IPS DF 6.9 (cell line): ENCODE measurements around the gene STPG2.
"Not testable (repeated sequence)": the region's sequence is repeated elsewhere in the genome, so short reads cannot be mapped to it uniquely, and the experiment has no call there.

Experiments
- DNase-seq: peaks from one replicate; pipeline ENCODE4 v3.0.0-alpha.2; 2013; ENCODE audit warnings: low read depth, low spot score
- H3K27ac ChIP-seq: one replicate; pipeline ENCODE4 v1.5.1; 2013; ENCODE audit warnings: low read length, control low read depth
- H3K27me3 ChIP-seq: 2 replicates; pipeline ENCODE4 v1.6.1; 2013; ENCODE audit warnings: mild to moderate bottlenecking, low read length; ENCODE audit not compliant: control insufficient read depth, insufficient read depth
- H3K36me3 ChIP-seq: 2 replicates; pipeline ENCODE4 v1.6.1; 2013; ENCODE audit warnings: low read length; ENCODE audit not compliant: control insufficient read depth, insufficient read depth
- H3K4me1 ChIP-seq: 2 replicates; pipeline ENCODE4 v1.6.1; 2013; ENCODE audit warnings: low read length; ENCODE audit not compliant: control insufficient read depth, insufficient read depth
- H3K4me3 ChIP-seq: 2 replicates; pipeline ENCODE4 v1.5.1; 2013; ENCODE audit warnings: mild to moderate bottlenecking, low read length
- H3K9me3 ChIP-seq: 2 replicates; pipeline ENCODE4 v1.6.1; 2013; ENCODE audit warnings: low read length, inconsistent platforms; ENCODE audit not compliant: control insufficient read depth, insufficient read depth
- WGBS: extraction: QIAGEN DNeasy Blood & Tissue Kit; methylation state at CpG from one replicate; pipeline ENCODE4 v1.1.7; 2013; ENCODE audit warnings: mixed read lengths, missing lambda C conversion rate; ENCODE audit not compliant: insufficient read length, insufficient coverage; 5-methylcytosine and 5-hydroxymethylcytosine counted together

Gene STPG2

DNA sequence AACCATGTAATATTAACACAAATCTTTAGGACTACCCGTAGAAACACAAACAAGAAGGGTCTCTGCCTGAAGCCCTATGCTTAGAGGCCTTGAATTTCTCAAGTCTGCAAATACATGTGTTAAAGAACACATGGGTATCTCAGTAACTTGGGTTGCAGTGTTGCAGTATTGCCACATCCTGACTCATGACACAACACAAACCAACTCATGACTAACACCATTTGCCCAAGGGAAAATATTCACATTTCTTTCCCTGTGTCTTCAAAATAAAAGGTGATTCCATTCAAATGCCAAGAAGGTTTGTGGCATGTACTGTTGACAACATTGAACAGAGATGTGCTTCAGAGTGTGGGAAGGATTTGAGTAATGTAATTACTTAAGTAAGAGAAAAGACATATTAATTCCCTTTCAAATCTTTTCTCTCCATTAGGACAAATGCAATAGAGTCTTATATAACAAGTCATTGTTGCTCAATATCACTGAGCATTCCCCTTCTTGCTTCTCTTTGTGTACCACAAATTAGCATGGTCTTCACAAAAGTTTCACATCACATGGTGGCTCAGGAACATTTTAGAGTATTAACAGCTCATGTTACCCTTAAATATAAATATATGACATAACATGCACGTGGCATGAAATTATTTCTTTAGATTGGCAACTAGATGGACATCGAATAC is 487.1 kb downstream of the STPG2 start:
- H3K4me3 ChIP-seq, result no peak overlapping the region
- H3K9me3 ChIP-seq, result no peaks in the 10 kb centered on the region
- DNase-seq, result no peak
- H3K27ac ChIP-seq, result no peak overlapping the region
- no peaks in the 10 kb centered on the region for H3K27me3 ChIP-seq
- H3K36me3 ChIP-seq, result no peaks in the 10 kb centered on the region
- no CpG with 5 or more reads among the region's 3 CpGs for WGBS
- no peaks in the 10 kb centered on the region for H3K4me1 ChIP-seq

DNA sequence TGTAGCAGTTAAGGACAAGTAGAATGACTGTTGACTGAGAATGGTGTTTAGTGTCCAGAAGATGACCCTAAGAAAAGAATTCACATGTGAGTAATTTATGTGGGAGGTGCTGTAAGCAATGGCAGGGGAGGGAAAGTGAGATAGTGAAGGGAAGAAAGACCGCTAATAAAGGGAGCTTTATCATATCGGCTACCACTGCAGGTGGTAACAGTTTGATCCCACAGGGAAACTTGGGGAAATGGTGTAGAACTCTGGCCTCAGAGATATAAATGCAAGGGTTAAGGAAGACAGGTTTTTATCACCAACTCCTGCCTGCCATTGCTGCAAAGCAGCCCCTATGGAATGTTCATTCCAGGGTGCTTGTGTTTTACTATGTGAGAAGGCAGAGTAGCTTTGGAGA is 489.6 kb downstream of the STPG2 start:
- DNase-seq, result no peak
- Histone ChIP-seq H3K27ac (no peak overlapping the region), H3K9me3 (no peaks in the 10 kb centered on the region), H3K4me1 (no peaks in the 10 kb centered on the region), H3K27me3 (no peaks in the 10 kb centered on the region), H3K36me3 (no peaks in the 10 kb centered on the region), H3K4me3 (no peak overlapping the region)
- no CpG with 5 or more reads among the region's 2 CpGs for WGBS

DNA sequence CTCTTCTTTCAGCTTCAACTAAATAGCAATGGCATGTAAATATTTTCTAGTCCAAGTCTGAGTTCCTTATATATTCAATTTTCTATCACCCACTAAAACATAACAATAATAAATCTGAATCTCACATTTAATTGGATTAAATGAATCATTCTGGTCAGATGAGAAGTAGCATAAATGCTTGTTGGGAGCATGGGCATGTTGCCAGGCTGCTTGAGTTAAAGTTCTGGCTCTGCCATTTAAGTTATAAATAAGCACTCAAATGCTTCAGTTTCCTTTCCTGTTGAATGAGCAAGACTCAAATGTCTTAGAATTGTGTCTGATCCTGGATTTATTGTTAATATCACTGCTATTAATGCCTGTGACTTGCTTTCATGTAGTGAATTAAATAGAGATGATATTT is 496.3 kb downstream of the STPG2 start:
- H3K9me3 ChIP-seq, result no peaks in the 10 kb centered on the region
- H3K4me3 ChIP-seq, result no peak overlapping the region
- H3K4me1 ChIP-seq, result no peaks in the 10 kb centered on the region
- no peaks in the 10 kb centered on the region for H3K36me3 ChIP-seq
- no peaks in the 10 kb centered on the region for H3K27me3 ChIP-seq
- no peak for DNase-seq
- no peak overlapping the region for H3K27ac ChIP-seq

DNA sequence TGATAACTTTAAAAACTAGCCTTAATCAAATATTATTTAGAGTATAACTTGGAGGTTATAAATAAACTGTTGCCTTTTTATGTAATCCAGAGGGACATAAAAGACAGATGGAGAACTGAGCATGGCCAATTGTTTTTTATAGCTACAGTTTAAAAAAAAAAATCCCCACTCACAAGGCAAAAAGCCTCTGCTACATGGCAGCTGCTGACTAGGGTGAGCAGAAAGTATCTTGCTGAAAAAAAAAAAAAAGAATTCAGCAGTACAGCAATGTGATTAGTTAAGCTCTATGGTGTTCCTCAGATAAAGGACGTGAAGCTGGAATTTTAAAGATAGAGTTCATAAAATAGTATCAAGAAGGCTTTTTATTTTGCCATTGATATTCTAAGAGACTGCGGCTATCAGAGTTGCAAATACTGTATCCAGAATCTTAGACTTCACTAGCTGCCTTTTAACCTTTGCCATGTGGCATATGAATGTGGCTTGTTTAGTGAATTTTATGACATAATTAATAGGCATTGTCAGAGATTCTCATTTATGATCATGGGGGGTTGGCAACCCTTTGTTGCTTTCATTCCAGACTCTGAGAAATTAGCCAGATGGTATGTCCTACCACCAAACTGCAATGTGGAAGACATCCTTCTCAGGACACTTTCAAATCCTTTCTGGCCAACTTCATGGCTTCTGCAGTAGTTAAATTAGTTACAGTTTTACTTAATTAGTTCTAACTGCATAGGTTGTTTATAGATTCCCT is 498.0 kb downstream of the STPG2 start:
- Histone ChIP-seq H3K36me3 (no peaks in the 10 kb centered on the region), H3K27ac (no peak overlapping the region), H3K9me3 (no peaks in the 10 kb centered on the region), H3K4me1 (no peaks in the 10 kb centered on the region), H3K27me3 (no peaks in the 10 kb centered on the region), H3K4me3 (no peak overlapping the region)
- no peak for DNase-seq
- WGBS, result no CpG with 5 or more reads among the region's 2 CpGs

DNA sequence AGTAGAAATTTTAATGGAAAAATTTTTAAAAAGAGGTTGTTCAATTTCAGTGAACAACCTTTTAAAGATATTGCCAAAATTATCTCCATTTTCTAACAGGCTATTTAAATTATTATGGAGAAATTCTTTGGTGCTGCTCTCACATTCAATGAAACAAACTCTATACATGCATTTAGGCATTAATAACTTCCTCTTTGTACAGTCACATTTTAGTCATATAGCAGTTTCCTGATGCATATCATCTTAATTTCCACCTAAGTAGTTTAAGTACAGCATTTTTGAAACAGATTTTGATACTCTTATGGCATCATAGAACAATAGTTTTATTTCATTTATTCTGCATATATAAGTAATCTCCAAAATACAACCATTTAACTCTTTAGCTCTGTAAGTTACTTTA is 500.1 kb downstream of the STPG2 start:
- no peak for DNase-seq
- Histone ChIP-seq H3K27me3 (no peaks in the 10 kb centered on the region), H3K27ac (no peak overlapping the region), H3K4me3 (no peak overlapping the region), H3K36me3 (no peaks in the 10 kb centered on the region), H3K4me1 (no peaks in the 10 kb centered on the region), H3K9me3 (no peaks in the 10 kb centered on the region)

DNA sequence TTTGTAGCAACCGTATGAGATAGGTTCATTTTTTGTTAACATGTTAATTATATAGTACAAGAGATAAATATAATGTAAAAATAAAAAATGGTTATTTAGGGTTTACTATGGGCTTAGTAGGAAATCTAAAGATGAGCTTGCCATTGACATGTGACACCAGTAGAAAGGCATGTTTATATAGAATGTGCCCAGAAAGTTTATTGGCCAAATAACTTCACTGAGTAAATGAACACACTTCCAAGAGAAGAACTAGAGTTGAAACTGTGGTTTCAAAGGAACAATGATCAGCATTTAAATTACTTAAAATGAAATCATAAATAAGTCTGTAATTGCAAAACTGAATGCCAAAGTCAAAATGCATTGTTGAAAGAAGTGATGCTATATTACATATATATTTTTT is 503.3 kb downstream of the STPG2 start:
- H3K36me3 ChIP-seq, result no peaks in the 10 kb centered on the region
- H3K4me3 ChIP-seq, result no peak overlapping the region
- H3K4me1 ChIP-seq, result no peaks in the 10 kb centered on the region
- no peak overlapping the region for H3K27ac ChIP-seq
- H3K27me3 ChIP-seq, result no peaks in the 10 kb centered on the region
- H3K9me3 ChIP-seq, result no peaks in the 10 kb centered on the region
- no peak for DNase-seq
- WGBS, result no CpG with 5 or more reads among the region's 1 CpG

DNA sequence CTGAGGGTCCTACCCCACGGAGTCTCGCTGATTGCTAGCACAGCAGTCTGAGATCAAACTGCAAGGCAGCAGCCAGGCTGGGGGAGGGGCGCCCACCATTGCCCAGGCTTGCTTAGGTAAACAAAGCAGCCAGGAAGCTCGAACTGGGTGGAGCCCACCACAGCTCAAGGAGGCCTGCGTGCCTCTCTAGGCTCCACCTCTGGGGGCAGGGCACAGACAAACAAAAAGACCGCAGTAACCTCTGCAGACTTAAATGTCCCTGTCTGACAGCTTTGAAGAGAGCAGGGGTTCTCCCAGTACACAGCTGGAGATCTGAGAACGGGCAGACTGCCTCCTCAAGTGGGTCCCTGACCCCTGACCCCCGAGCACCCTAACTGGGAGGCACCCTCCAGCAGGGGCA is 509.4 kb downstream of the STPG2 start:
- DNase-seq, H3K4me1 ChIP-seq, H3K36me3 ChIP-seq, H3K27me3 ChIP-seq, H3K4me3 ChIP-seq, H3K27ac ChIP-seq, H3K9me3 ChIP-seq: not testable (repeated sequence)
- WGBS, result no CpG with 5 or more reads among the region's 8 CpGs

DNA sequence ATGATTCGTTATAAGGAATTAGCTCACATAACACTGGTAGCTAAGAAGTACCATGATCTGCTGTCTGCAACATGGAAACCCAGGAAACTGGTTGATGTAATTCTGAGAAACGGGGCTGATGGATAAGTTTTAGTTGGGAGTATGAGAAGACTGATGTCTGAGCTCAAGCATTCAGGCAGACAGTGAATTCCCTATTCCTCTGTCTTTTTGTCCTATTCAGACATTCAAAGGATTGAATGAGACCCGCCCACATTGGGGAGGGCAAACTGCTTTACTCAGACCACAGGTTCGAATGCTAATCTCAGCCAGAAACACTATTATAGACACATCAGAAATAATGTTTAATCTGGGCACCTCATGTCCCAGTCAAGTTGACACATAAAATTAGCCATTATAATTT is 515.5 kb downstream of the STPG2 start:
- no peak overlapping the region for H3K27ac ChIP-seq
- H3K4me1 ChIP-seq, result no peaks in the 10 kb centered on the region
- no peak for DNase-seq
- H3K9me3 ChIP-seq, result no peaks in the 10 kb centered on the region
- no peak overlapping the region for H3K4me3 ChIP-seq
- H3K27me3 ChIP-seq, result no peaks in the 10 kb centered on the region
- WGBS, result no CpG with 5 or more reads among the region's 4 CpGs
- no peaks in the 10 kb centered on the region for H3K36me3 ChIP-seq

DNA sequence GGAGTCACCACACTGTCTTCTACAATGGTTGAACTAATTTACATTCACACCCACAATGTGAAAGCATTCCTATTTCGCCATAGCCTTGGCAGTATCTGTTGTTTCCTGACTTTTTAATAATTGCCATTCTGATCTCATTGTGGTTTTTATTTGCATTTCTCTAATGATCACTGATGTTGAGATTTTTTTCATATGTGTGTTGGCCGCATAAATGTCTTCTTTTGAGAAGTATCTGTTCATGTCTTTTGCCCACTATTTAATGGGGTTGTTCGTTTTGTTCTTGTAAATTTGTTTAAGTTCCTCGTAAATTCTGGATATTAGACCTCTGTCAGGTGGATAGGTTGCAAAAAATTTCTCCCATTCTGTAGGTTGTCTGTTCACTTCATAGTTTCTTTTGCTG is 519.1 kb downstream of the STPG2 start:
- no peaks in the 10 kb centered on the region for H3K27me3 ChIP-seq
- no peaks in the 10 kb centered on the region for H3K36me3 ChIP-seq
- no peak overlapping the region for H3K27ac ChIP-seq
- no peak overlapping the region for H3K4me3 ChIP-seq
- DNase-seq, result no peak
- no CpG with 5 or more reads among the region's 4 CpGs for WGBS
- no peaks in the 10 kb centered on the region for H3K4me1 ChIP-seq
- H3K9me3 ChIP-seq, result no peaks in the 10 kb centered on the region

DNA sequence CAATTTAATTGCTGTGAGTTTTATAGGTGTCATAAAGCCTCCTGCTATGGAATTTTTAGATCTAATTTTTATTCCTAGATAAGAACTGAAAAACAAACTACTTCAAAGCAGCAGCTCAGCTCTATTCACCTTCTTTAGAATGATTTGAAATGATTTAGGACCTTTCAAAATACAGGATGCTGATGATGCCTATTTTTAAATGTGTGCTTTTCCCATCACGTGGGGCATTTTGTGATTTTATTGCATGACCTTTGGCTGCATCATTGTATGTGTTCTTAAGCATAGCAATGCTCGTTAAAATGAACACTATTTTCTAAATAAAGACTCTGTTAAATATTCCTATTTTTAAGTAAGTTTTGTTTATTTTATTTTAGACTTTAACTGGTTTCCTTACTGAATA is 537.3 kb downstream of the STPG2 start:
- Histone ChIP-seq H3K27ac (no peak overlapping the region), H3K4me1 (no peaks in the 10 kb centered on the region), H3K36me3 (no peaks in the 10 kb centered on the region), H3K4me3 (no peak overlapping the region), H3K27me3 (no peaks in the 10 kb centered on the region), H3K9me3 (no peaks in the 10 kb centered on the region)
- DNase-seq, result no peak
- WGBS, result no CpG with 5 or more reads among the region's 2 CpGs

DNA sequence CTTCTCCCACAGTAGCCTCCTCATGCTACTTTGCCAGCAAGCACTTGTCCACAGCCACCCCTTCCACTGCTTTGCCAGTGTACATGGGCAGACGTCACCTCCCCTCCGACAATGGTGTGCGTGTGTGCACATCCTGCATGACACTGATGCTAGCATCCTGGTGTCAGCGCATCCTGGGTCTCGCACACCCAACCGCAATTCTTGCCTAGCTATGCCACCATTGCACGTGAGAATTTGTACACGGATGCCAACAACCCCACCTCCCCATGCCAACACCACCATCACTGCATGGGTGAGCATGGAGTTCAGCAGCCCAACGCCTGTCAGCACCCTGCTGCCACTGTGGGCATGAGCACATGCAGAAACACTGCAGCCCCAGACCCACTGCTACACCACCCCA is 550.0 kb downstream of the STPG2 start:
- Histone ChIP-seq H3K9me3 (no peaks in the 10 kb centered on the region), H3K36me3 (no peaks in the 10 kb centered on the region), H3K27ac (no peak overlapping the region), H3K4me3 (no peak overlapping the region), H3K4me1 (no peaks in the 10 kb centered on the region), H3K27me3 (no peaks in the 10 kb centered on the region)
- DNase-seq, result no peak
- WGBS, result no CpG with 5 or more reads among the region's 9 CpGs
